HTERT RPE-1 (cell line): ENCODE results near the gene INPP5E.
"Not testable (repeated sequence)": the region's sequence is repeated elsewhere in the genome, so short reads cannot be mapped to it uniquely, and the experiment has no call there.

ENCODE experiments used
- in situ Hi-C: fragments of 300-500 bp; cut with MboI; formaldehyde crosslinking; loops from 4 replicates; pipeline ENCODE4 v1.14.3; 2020; ENCODE audit warnings: low sequenced_read_pairs

The INPP5E gene

GRCh38 chr9:136407061-136407460 is 32.6 kb downstream of the INPP5E start:
- in situ Hi-C loops, result not testable (repeated sequence)

- in situ Hi-C loops, result not testable (repeated sequence)
Observed at GRCh38 chr9:136405904-136406303, 33.7 kb downstream of the INPP5E start.

- in situ Hi-C loops, result no loop called here
Observed at GRCh38 chr9:136405481-136405880, 34.2 kb downstream of the INPP5E start.

GRCh38 chr9:136404801-136405136 is 34.9 kb downstream of the INPP5E start:
- in situ Hi-C loops, result no loop called here

- in situ Hi-C loops, result no loop called here
Observed at GRCh38 chr9:136403915-136404800, 35.5 kb downstream of the INPP5E start.

- in situ Hi-C loops, result no loop called here
Observed at GRCh38 chr9:136403538-136403914, 36.1 kb downstream of the INPP5E start.

GRCh38 chr9:136402067-136402466 is 37.6 kb downstream of the INPP5E start:
- in situ Hi-C loops, result no loop called here

- in situ Hi-C loops, result no loop called here
Observed at GRCh38 chr9:136401173-136401922, 38.3 kb downstream of the INPP5E start.

GRCh38 chr9:136400038-136400834 is 39.4 kb downstream of the INPP5E start, which contains the start of gene SNAPC4:
Gene SNAPC4, minus strand, starts transcription at chr9:136400170. Its CDS starts 1,742 bp downstream, at chr9:136398428.
- in situ Hi-C loops, result no loop called here

GRCh38 chr9:136399176-136400037 is 40.2 kb downstream of the INPP5E start:
- in situ Hi-C loops, result no loop called here

GRCh38 chr9:136398286-136398685 is 41.4 kb downstream of the INPP5E start:
- in situ Hi-C loops, result no loop called here

GRCh38 chr9:136397643-136398042 is 42.0 kb downstream of the INPP5E start:
- in situ Hi-C loops, result no loop called here

- in situ Hi-C loops, result no loop called here
Observed at GRCh38 chr9:136396219-136396515, 43.5 kb downstream of the INPP5E start.

GRCh38 chr9:136395345-136396218 is 44.1 kb downstream of the INPP5E start:
- in situ Hi-C loops, result no loop called here

GRCh38 chr9:136395020-136395340 is 44.7 kb downstream of the INPP5E start:
- in situ Hi-C loops, result no loop called here

GRCh38 chr9:136394312-136395019 is 45.2 kb downstream of the INPP5E start:
- in situ Hi-C loops, result no loop called here

GRCh38 chr9:136393531-136393930 is 46.1 kb downstream of the INPP5E start:
- in situ Hi-C loops, result no loop called here

GRCh38 chr9:136392538-136393449 is 46.9 kb downstream of the INPP5E start:
- in situ Hi-C loops, result no loop called here
